Peyer's patch (tissue), 4 donors: ENCODE data around the gene VSIG10. TPM values are rescaled to one million over a fixed set of nuclear protein-coding genes. Genes with fewer than 3 reads are reported as not detected.

Experiments
- DNase-seq, 3 donors: peaks; one replicate each; pipeline ENCODE4 v3.0.0-alpha.2; 2017 to 2019
- H3K27ac ChIP-seq, 4 donors: fragments of 200-600 bp; sonication (generic); one replicate each; pipeline ENCODE4 v1.5.1; 2016 to 2019
- H3K27me3 ChIP-seq, 2 donors: fragments of 200-600 bp; sonication (generic); one replicate each; pipeline ENCODE4 v1.5.1; 2019
- H3K36me3 ChIP-seq, 3 donors: fragments of 200-600 bp; sonication (generic); one replicate each; pipeline ENCODE4 v1.5.1; 2016 to 2019
- H3K4me1 ChIP-seq, 4 donors: fragments of 200-600 bp; sonication (generic); one replicate each; pipeline ENCODE4 v1.5.1; 2016 to 2019
- H3K4me3 ChIP-seq, 4 donors: fragments of 200-600 bp; sonication (generic); 1 replicate in 3 of 4; 2 replicates in 1 of 4; pipeline ENCODE4 v1.5.1; 2016 to 2019; ENCODE audit warnings: mild to moderate bottlenecking in 1 of 4
- H3K9me3 ChIP-seq, 4 donors: fragments of 200-600 bp; sonication (generic); one replicate each; pipeline ENCODE4 v1.5.1; 2016 to 2019; ENCODE audit warnings: mild to moderate bottlenecking in 1 of 4
- CTCF ChIP-seq, 6 experiments: fragments of 450-650 bp in 4 of 6; fragments of 200-600 bp in 2 of 6; sonication (generic) in 1 of 6; IDR thresholded peaks; one replicate each; pipeline ENCODE4 v1.5.1; 2017 to 2019; ENCODE audit warnings: antibody characterized with exemption in 6 of 6, mild to moderate bottlenecking in 3 of 6, moderate library complexity in 1 of 6
- POLR2A ChIP-seq, 2 donors: fragments of 450-650 bp; IDR thresholded peaks; one replicate each; pipeline ENCODE4 v1.5.1; 2017; ENCODE audit warnings: antibody characterized with exemption in 2 of 2, mild to moderate bottlenecking in 2 of 2, moderate library complexity in 2 of 2
- total RNA-seq, 4 donors: library from RNA; depleted of rRNA; stranded (reverse); fragments of >200 nt; gene quantifications; one replicate each; pipeline ENCODE4 v1.1.0, GENCODE V29; 2016

The VSIG10 gene
- total RNA-seq, 4 donors from 2014 or later, result 72.6 to 342 (median 208) TPM

GRCh38 chr12:118107011-118107410 lies 3.2 kb upstream of the VSIG10 start:
- no peaks in the 10 kb centered on the region for H3K36me3 ChIP-seq
- H3K9me3 ChIP-seq, result no peaks in the 10 kb centered on the region
- DNase-seq, result no peak
- H3K4me3 ChIP-seq, result no peak overlapping the region
- H3K27me3 ChIP-seq, result no peaks in the 10 kb centered on the region
- H3K4me1 ChIP-seq, result peaks cover 0 to 17% (median 0%) of the 10 kb centered on the region in 4 donors
- TF ChIP-seq POLR2A (IDR thresholded peaks at IDR 0.05) (no peak), CTCF (IDR thresholded peaks at IDR 0.05) (no peak)
- no peak overlapping the region for H3K27ac ChIP-seq

GRCh38 chr12:118103201-118103600 lies 610 bp downstream of the VSIG10 start:
- peaks cover 0 to 37% (median 0%) of the 10 kb centered on the region in 4 donors for H3K4me1 ChIP-seq
- no peaks in the 10 kb centered on the region for H3K27me3 ChIP-seq
- no peaks in the 10 kb centered on the region for H3K9me3 ChIP-seq
- H3K36me3 ChIP-seq, result peaks cover 0 to 6% (median 0%) of the 10 kb centered on the region in 3 donors
- DNase-seq, result peak in 1 of 3 donors; percentile 68
- peak overlapping the region; percentile 43 to 95 (median 87) for H3K27ac ChIP-seq
- peak overlapping the region; percentile 56 to 95 (median 74) for H3K4me3 ChIP-seq
- TF ChIP-seq CTCF (IDR thresholded peaks at IDR 0.05), result no peak
- TF ChIP-seq POLR2A (IDR thresholded peaks at IDR 0.05), result no peak

GRCh38 chr12:118102609-118103008 lies 1.2 kb downstream of the VSIG10 start:
- Histone ChIP-seq H3K36me3 (peaks cover 0 to 6% (median 0%) of the 10 kb centered on the region in 3 donors), H3K27ac (peak overlapping the region in 3 of 4 donors; percentile 82 to 95 (median 92)), H3K4me3 (peak overlapping the region in 3 of 4 donors; percentile 56 to 95 (median 86)), H3K27me3 (no peaks in the 10 kb centered on the region), H3K4me1 (peaks cover 0 to 37% (median 0%) of the 10 kb centered on the region in 4 donors), H3K9me3 (no peaks in the 10 kb centered on the region)
- no peak for DNase-seq
- TF ChIP-seq CTCF (IDR thresholded peaks at IDR 0.05) (no peak), POLR2A (IDR thresholded peaks at IDR 0.05) (no peak)

GRCh38 chr12:118102070-118102469 lies 1.7 kb downstream of the VSIG10 start:
- Histone ChIP-seq H3K36me3 (peaks cover 0 to 6% (median 0%) of the 10 kb centered on the region in 3 donors), H3K4me3 (peak overlapping the region in 2 of 4 donors; percentile 86 to 95), H3K4me1 (peaks cover 0 to 37% (median 0%) of the 10 kb centered on the region in 4 donors), H3K9me3 (no peaks in the 10 kb centered on the region), H3K27ac (peak overlapping the region in 1 of 4 donors; percentile 95), H3K27me3 (no peaks in the 10 kb centered on the region)
- peak in 1 of 2 donors; percentile 56 for TF ChIP-seq POLR2A (IDR thresholded peaks at IDR 0.05)
- TF ChIP-seq CTCF (IDR thresholded peaks at IDR 0.05), result peak in 1 of 6 experiments; percentile 7
- DNase-seq, result peak in 1 of 3 donors; percentile 65

- no peak for DNase-seq
- H3K36me3 ChIP-seq, result peaks cover 0 to 6% (median 0%) of the 10 kb centered on the region in 3 donors
- H3K4me1 ChIP-seq, result peaks cover 0 to 37% (median 0%) of the 10 kb centered on the region in 4 donors
- no peak overlapping the region for H3K27ac ChIP-seq
- H3K9me3 ChIP-seq, result no peaks in the 10 kb centered on the region
- H3K4me3 ChIP-seq, result no peak overlapping the region
- no peaks in the 10 kb centered on the region for H3K27me3 ChIP-seq
- TF ChIP-seq CTCF (IDR thresholded peaks at IDR 0.05) (no peak), POLR2A (IDR thresholded peaks at IDR 0.05) (no peak)
Observed at GRCh38 chr12:118101051-118101450, 2.8 kb downstream of the VSIG10 start.
